GM18861 (cell line): ENCODE measurements around the gene C6orf47.

ENCODE experiments used
- ATAC-seq: cut with Tn5 transposase; IDR thresholded peaks from one replicate; pipeline ENCODE4 v1.9.1; 2021; ENCODE audit not compliant: unreplicated experiment

C6orf47 gene

DNA sequence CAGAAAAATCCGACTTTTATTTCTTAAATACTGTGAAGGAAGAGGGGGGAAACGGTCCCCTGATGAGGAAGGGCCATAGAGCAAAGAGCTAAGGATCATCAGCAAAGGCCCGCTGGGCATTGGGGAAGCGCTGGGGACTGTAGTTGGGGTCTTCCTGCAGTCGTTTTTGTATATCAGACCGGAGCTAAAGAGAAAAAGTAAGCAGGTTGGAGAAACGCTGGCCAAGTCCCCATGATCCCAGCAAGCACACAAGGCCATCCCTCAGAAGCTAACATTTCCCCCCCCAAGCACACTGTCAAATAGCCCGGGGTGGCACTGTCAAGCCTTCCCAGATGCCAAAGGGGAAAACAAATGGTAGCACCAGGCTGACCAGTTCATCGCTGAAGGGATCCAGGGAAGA, 21.5 kb downstream of the C6orf47 start:
- no peak for ATAC-seq

DNA sequence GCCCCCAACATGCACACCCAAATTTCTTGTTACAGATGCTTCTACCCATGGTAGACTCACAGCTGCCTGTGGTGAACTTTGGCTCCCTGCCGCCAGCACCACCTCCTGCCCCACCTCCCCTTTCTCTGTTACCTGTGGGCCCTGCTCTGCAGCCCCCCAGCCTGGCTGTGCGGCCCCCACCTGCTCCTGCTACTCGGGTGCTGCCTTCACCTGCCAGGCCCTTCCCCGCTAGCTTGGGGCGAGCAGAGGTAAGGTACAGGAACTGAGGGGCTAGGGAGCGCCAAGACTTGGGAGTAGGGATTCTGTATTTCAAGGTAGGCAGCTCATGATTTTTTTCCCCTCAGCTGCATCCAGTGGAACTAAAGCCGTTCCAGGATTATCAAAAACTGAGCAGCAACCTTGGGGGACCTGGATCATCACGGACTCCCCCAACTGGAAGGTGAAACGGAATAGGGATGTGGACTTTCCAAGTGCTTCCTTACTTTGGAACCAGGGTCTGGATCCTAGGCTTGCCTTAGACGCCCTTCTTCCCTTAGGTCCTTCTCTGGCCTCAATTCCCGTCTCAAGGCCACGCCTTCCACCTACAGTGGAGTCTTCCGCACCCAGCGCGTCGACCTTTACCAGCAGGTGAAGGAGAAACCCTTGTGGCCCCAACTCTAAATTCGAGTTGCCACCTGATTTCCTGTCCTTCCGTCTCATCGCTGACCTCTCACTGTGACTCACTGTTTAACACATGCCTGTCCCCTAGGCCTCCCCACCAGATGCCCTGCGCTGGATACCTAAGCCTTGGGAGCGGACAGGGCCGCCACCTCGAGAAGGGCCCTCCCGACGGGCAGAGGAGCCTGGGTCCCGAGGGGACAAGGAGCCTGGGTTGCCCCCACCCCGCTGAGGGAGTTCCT, 23.6 kb downstream of the C6orf47 start:
- ATAC-seq = no peak

DNA sequence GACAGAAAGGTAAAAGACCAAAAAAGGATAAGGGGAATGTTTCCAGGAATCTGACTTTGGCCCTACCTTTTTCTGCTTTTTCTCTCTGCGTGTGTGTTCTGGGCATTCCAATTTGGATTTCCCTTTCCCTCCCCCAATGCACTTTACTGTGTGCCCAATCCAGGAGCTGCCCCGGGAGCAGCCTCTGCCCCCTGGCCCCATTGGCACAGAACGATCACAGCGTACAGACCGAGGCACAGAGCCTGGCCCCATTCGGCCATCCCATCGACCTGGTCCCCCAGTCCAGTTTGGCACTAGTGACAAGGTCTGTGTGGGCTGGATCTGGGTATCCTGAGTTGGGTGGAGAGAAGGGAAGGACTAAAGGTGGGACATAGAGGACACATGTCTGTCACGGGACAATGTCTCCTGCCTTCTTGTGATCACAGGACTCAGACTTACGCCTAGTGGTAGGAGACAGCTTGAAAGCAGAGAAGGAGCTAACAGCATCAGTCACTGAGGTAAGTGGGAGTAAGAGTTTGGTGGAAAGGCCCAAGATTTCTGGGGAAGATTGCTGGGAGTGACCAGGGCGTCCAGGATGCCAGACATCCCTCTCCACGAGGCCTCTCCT, 25.5 kb downstream of the C6orf47 start:
- no peak for ATAC-seq

DNA sequence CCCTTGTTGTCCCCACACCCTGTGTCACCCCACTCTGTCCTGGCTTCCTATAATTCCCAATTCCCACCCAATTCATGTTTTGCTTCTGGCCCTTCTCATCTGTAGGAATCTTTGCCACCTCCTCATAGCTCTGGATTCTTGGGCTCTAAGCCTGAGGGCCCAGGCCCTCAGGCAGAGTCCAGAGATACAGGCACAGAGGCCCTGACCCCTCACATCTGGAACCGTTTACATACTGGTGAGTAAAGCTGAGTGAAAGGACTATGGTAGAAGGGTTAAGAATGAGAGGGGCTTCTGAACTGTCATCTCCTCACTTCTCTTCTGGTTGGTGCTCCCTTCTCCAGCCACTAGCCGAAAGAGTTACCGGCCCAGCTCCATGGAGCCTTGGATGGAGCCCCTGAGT, 26.4 kb downstream of the C6orf47 start:
- ATAC-seq = no peak

DNA sequence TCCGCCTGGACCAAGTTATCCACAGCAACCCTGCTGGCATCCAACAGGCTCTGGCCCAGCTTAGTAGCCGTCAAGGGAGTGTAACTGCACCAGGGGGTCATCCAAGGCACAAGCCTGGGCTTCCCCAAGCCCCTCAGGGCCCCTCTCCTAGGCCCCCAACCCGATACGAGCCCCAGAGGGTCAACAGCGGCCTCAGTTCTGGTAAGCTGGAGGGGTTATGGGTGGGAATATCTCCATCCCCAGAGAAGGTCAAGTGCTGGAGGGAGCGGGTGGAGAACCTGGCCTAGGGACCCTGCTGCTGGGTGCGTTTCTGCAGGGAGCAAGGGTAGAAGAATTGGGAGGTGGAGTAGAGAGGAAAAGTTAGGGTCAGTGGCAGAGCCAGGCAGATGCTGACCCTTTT, 27.1 kb downstream of the C6orf47 start:
- ATAC-seq = no peak

DNA sequence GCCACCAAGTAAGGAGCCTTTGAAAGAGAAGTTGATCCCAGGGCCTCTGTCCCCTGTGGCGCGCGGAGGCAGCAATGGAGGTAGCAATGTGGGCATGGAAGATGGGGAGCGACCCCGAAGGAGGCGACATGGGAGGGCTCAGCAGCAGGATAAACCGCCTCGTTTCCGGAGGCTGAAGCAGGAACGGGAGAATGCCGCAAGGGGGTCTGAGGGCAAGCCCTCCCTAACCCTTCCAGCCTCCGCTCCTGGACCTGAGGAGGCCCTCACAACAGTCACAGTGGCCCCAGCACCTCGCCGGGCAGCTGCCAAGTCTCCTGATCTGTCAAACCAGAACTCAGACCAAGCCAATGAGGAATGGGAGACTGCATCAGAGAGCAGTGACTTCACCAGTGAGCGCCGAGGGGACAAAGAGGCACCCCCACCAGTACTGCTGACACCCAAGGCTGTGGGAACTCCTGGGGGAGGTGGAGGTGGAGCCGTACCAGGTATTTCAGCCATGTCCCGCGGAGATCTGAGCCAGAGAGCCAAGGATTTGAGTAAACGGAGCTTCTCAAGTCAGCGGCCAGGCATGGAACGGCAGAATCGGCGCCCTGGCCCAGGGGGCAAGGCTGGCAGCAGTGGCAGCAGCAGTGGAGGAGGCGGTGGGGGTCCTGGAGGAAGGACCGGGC, 28.2 kb downstream of the C6orf47 start:
- ATAC-seq = no peak

DNA sequence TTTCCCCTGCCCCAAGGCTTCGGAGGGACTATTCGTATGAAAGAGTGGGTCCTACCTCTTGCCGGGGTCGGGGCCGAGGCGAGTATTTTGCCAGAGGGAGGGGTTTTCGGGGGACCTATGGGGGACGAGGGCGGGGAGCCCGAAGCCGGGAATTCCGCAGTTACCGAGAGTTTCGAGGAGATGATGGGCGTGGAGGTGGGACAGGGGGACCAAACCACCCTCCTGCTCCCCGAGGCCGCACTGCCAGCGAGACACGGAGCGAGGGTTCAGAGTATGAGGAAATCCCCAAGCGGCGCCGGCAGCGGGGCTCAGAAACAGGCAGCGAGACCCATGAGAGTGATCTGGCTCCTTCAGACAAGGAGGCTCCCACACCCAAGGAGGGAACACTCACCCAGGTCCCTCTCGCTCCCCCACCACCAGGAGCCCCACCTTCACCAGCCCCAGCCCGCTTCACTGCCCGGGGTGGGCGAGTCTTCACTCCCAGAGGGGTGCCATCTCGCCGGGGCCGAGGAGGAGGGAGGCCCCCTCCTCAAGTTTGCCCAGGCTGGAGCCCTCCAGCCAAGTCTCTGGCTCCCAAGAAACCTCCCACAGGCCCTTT, 28.8 kb downstream of the C6orf47 start:
- ATAC-seq = no peak

DNA sequence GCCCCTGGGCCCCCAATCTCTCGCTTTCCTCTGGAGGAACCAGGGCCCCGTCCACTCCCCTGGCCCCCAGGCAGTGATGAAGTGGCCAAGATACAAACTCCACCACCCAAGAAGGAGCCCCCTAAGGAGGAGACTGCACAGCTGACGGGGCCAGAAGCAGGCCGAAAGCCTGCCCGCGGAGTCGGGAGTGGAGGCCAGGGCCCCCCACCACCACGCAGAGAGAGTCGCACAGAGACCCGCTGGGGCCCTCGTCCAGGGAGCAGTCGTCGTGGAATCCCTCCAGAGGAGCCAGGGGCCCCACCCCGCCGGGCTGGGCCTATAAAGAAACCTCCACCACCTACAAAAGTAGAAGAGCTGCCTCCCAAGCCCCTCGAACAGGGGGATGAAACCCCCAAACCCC, 29.4 kb downstream of the C6orf47 start:
- no peak for ATAC-seq

DNA sequence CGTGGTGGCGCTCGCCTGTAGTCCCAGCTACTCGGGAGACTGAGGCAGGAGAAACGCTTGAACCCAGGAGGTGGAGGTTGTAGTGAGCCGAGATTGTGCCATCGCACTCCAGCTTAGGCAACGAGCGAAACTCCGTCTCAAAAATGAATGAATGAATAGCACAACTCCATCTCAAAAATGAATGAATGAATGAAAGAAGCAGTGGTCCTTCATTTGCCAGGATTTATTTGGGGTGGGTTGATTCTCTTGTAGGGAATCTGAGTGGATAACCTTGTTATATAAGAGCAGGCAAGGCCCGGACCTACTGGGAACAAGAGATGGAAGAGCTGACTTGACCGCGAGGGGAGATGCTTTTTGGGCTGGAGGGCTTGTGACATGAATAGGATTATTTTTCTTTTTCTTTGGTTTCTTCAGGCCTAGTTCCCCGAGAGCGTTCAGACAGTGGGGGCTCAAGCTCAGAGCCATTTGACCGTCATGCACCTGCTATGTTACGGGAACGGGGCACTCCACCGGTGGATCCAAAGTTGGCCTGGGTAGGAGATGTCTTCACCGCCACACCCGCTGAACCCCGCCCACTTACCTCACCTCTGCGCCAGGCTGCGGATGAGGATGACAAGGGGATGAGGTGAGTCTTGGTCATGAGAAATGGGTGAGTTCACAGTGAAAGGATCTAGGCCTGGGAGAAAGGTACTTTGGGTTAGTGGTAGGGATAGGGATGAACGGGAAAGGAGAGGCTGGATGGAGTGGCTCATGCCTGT, 30.2 kb downstream of the C6orf47 start:
- no peak for ATAC-seq

DNA sequence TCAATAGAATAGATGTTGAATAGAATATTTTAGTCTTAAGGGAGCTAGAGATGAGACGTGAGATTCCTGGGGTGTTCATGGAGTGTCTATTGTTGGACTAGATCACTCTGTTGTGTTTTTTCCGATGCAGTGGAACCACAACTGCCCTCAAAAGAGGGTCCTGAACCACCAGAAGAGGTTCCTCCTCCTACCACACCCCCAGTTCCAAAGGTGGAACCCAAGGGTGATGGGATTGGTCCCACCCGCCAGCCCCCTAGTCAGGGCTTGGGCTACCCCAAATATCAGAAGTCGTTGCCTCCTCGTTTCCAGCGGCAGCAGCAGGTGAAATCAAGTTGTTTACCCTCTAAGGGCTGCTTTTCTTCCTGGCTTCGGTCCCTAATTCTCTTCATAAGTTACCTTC, 31.6 kb downstream of the C6orf47 start:
- ATAC-seq = no peak

DNA sequence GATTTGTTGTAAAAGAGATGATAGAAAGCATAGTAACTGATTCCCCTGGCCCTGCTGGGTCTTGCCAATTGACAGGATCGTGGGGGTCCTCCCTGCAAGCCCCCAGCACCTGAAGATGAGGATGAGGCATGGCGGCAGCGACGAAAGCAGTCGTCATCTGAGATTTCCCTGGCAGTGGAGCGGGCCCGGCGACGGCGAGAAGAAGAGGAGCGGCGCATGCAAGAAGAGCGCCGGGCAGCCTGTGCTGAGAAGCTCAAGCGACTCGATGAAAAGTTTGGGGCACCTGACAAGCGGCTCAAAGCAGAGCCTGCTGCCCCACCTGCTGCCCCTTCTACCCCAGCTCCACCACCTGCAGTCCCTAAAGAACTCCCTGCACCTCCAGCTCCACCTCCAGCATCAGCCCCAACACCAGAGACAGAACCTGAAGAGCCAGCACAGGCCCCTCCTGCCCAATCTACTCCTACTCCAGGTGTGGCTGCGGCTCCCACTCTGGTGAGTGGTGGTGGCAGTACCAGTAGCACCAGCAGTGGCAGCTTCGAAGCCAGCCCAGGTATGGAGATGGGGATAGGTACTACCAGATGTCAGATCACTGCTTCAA, 32.8 kb downstream of the C6orf47 start:
- no peak for ATAC-seq

DNA sequence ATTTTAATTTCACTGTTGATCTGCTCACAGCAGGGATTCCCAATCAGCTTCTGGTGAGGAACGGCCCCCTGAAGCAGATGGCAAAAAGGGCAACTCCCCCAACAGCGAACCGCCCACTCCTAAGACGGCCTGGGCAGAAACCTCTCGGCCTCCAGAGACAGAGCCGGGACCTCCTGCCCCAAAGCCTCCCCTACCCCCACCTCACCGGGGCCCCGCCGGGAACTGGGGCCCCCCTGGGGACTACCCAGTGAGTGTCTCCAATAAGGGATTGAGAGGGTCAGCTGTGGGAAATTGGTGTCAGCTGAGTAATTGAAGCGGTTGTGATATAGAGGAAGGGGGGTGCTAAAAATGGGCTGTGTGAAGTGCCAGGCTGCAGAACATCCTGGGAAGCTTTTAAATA, 33.6 kb downstream of the C6orf47 start:
- no peak for ATAC-seq

DNA sequence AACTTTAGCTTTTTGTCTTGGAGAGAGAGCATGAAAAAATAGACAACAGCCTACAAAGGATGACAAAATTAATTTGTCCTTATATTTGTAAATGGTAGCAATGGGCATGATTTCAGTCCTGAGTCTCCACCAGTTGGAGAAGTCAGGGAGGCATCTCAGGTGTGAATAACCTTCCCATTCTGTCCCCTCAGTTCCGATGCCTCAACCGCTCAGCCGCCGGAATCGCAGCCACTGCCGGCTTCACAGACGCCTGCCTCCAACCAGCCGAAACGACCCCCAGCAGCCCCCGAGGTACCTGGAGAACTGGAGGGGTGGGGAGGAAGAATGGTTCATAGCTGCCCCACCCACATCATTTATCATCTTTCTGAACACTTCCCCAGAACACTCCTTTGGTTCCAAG, 36.5 kb downstream of the C6orf47 start:
- ATAC-seq = no peak

DNA sequence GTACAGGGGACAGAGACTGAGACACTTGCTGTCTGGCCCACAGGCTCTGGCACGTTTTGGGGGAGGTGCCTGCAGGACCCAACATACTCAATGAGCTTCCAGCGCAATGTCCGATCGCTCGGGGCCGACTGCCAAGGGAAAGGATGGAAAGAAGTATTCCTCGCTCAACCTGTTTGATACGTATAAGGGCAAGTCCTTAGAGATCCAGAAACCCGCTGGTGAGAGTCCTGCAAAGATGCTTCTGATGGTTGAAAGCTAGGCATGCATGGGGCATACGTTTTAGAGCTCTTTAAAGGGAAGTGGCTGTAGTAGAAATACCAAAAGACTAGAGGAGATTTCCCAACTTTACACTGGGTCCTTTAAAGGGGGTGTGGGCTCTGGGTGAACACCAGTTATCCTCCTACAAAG, 37.9 kb downstream of the C6orf47 start:
- no peak for ATAC-seq

DNA sequence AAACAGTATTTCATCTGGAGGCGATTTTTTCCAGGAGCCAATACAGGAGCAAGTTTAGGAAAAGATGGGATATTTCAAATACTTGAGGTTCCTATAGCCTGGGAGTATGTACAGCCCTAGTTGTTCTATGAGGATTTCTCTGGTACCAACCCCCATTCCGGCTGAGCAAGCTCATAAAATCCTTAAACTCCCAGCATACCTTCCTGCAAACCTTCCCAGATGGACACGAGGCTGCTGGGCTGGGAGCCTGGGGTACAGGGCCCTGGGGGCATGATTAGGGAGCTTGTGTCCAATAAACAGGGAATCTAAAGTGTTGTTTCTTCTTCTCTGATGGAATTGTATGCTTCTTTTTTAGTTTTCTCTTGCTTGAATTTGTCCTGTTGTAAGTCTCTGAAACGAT, 38.6 kb downstream of the C6orf47 start:
- ATAC-seq = no peak

DNA sequence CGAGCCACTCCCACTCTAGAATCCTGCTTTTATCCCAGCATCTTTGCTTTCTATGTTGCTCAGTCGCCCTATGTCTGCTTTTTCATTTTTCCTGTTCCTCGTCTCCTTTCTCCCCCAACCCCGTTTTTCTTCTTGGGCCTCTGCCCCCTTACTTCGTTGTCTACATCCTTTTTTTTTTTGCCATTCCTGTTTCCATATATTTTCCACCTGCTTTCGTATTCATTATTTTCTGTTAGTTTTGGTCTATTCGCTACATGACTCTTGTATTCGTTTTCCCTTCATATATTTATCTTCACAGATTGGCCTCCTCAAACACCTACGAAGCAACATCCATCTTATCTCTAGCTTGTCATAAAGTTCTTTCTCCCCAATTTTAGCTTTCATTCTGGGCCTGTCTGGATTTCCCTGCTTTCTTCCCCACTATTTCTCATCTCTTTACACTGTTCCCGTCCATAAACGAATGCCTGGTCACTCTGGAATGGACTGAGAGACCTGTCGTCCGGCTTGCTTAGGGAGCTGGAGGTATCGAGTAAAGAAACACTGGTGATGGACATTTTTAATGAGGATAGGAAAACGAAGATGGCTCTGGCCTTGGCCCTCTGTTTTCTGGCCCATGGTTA, 39.1 kb downstream of the C6orf47 start:
- no peak for ATAC-seq

DNA sequence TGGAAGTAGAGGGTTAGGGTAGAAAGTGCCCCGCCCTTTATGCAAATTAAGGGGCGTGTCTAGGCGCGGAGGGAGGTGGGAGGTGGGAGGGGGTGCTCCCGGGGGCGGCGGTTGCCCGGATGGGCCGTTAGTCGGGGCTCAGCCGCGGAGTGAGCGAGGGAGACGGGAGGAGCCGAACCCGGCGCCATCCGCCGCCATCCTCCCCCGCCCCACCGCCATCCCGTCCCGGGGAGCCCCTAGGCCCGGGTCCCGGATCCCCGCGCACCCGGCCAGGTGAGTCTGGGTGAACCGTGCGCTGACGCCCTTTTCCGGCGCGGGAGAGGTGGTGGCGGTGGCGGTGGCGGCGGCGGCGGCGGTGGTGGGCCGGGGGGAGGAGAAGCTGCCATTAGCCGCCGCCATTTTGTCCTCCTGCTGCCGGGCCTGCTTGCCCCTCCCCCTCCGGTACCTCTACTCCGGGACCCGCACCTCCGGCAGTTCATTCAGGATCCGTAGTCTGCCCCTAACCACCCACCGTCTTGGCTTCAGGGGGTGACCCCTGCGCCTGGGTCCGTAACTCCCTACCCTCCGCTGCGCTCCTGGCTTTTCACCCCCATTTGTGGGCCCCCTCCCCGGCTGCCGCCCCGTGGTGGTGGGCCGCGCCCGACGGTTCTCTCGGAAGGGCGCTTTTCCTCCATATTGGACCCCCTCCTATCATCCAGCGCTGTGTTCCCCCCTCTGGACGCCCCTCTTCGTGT, 39.8 kb downstream of the C6orf47 start, which contains the start of gene PRRC2A:
Gene PRRC2A (plus strand): TSS at position 130 of the 734 bp plus-strand sequence. CDS start 2,075 bp downstream, outside the sequence.
- peak; percentile 28 for ATAC-seq

DNA sequence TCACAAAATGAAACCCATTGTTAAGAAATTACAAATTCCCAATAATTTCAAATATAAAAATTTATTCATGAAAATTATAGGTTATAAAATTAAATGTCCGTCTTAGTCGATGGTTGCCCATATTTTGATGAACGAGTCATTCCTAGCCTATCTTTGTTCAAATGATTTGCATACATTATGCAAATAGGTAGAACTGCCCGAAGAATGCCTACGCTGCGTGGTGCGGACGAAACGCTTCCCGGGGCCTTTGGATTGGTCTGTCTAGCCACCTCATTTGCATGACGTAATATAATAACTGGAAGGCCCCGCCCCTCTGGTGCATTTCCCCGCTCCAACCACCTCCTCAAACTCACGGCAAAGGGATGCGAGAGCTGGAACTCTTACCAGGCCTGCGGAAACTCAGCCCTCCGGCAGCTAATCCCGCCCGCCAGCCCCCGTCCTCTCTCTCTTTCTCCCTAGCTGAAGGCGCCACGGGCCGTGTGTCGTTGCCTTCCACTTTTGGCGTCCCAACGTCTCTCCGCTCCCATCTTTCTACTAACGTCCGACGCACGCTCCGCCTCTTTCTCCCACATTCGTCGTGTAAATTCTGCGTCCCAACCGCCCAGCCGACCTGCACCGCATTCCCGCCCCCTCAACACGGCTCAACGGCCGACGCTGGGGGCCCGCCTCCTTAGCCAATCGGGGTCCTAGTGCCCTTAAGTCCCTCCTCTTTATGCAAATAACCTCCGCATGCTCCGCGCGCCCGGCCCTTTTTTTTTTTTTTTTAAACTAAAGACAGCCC, 40.6 kb downstream of the C6orf47 start:
- ATAC-seq = peak; percentile 51
